ENCODE measurements around the gene KRTAP5-8. TPM values are rescaled to one million over a fixed set of nuclear protein-coding genes. Genes with fewer than 3 reads are reported as not detected.
A peak's percentile ranks its signal among the peaks of the same experiment; 100 is the strongest.

Gene KRTAP5-8
- total RNA-seq, 6 experiments from 2014 or later, result 0.24 TPM; not detected in 5

DNA sequence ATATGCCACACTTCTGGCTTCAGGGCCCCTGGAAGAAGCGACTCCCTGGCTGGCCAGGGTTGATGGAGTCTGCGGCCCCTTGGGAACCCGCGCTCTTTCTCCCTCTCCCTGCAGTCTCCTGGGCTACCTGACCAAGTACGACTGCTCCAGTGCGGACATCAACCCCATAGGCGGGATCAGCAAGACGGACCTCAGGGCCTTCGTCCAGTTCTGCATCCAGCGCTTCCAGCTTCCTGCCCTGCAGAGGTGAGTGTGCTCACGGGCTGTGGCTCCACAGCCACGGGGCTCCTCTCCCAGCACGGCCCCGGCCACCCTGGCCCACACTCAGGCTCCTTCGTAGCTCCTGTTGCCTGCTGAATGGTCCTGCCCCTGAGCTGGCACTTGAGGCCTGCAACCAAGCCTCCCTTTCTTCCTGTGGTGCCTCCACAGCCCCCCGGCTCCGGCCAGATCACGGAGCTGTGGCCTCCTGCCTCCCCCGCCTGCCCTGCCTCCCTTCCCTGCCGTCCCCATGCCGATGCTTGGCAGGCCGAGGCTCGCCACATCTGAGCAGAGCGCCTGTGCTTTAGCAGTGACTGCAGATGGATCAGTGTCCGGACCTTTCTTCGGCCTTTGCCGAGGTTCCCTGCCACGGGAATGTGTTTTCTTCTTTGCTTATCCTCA is 47.0 kb upstream of the KRTAP5-8 start:
- intact Hi-C loops (cut with DNase I), result no loop called here
- H3K36me3 ChIP-seq, result peaks cover 0 to 24% (median 2%) of the 10 kb centered on the region in 4 donors
- no peaks in the 10 kb centered on the region for H3K9me3 ChIP-seq
- H3K27ac ChIP-seq, result no peak overlapping the region
- TF ChIP-seq, protein P1, sequence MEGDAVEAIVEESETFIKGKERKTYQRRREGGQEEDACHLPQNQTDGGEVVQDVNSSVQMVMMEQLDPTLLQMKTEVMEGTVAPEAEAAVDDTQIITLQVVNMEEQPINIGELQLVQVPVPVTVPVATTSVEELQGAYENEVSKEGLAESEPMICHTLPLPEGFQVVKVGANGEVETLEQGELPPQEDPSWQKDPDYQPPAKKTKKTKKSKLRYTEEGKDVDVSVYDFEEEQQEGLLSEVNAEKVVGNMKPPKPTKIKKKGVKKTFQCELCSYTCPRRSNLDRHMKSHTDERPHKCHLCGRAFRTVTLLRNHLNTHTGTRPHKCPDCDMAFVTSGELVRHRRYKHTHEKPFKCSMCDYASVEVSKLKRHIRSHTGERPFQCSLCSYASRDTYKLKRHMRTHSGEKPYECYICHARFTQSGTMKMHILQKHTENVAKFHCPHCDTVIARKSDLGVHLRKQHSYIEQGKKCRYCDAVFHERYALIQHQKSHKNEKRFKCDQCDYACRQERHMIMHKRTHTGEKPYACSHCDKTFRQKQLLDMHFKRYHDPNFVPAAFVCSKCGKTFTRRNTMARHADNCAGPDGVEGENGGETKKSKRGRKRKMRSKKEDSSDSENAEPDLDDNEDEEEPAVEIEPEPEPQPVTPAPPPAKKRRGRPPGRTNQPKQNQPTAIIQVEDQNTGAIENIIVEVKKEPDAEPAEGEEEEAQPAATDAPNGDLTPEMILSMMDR (IDR thresholded peaks at IDR 0.05), result no peak
- TF ChIP-seq POLR2A (IDR thresholded peaks at IDR 0.05), result no peak
- H3K4me1 ChIP-seq, result no peaks in the 10 kb centered on the region
- DNase-seq (peak in 2 of 3 donors; percentile 17 to 46), ATAC-seq (no peak)
- 100% methylated on average over 1 of the region's 28 CpGs for WGBS (ENCODE audit: insufficient coverage, low coverage, low lambda C conversion rate, missing lambda C conversion rate)
- no peaks in the 10 kb centered on the region for H3K27me3 ChIP-seq
- no peak overlapping the region for H3K4me3 ChIP-seq

DNA sequence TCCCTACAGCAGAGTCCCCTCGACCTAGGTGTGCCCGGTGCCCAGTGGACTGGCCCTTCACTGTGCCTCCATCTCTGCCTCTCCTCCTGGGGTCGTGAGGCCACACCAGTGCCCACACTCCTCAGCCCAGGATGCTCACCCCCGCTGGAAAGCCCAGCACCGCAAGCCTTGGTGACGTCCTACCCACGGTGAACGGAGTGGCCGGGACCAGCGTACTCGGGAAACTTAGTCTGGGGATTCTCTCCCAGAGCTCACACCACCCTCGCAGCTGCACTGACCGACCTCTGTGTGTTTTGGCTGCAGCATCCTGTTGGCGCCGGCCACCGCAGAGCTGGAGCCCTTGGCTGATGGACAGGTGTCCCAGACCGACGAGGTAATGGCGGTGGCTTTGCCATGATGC is 46.3 kb upstream of the KRTAP5-8 start:
- no CpG with 5 or more reads among the region's 19 CpGs for WGBS (ENCODE audit: insufficient coverage, low coverage, low lambda C conversion rate, missing lambda C conversion rate)
- Histone ChIP-seq H3K27ac (no peak overlapping the region), H3K4me3 (no peak overlapping the region), H3K27me3 (no peaks in the 10 kb centered on the region), H3K36me3 (peaks cover 0 to 26% (median 5%) of the 10 kb centered on the region in 4 donors), H3K9me3 (no peaks in the 10 kb centered on the region), H3K4me1 (no peaks in the 10 kb centered on the region)
- peak in 2 of 3 donors; percentile 22 to 59 for DNase-seq
- TF ChIP-seq, protein P1 (IDR thresholded peaks at IDR 0.05), result no peak
- TF ChIP-seq POLR2A (IDR thresholded peaks at IDR 0.05), result no peak
- intact Hi-C loops (cut with DNase I), result no loop called here
- peak in 3 of 4 donors; percentile 9 to 49 (median 22) for ATAC-seq

DNA sequence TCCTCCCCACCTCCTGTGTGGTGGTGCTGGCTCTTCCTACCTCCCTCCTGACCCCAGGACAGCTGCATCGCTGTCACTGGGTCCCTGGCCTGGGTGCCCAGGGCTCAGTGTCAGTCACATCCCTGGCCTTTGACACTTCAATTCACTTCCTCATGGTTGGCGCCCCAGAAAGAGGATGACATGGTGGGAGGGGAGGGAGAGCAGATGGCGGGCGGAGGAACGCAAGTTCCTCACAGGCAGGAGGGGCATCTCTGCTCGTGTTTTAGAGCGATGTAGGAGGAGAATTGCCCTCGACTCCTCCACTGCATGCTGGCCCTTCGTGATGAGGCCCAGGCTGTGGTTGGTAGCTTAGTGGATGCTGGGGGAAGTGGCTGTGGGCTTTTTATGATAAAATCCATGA is 45.9 kb upstream of the KRTAP5-8 start:
- Histone ChIP-seq H3K27ac (no peak overlapping the region), H3K4me3 (no peak overlapping the region), H3K9me3 (no peaks in the 10 kb centered on the region), H3K27me3 (no peaks in the 10 kb centered on the region), H3K36me3 (peaks cover 0 to 26% (median 7%) of the 10 kb centered on the region in 4 donors), H3K4me1 (no peaks in the 10 kb centered on the region)
- TF ChIP-seq POLR2A (IDR thresholded peaks at IDR 0.05), result no peak
- DNase-seq, result no peak
- WGBS (ENCODE audit: insufficient coverage, low coverage, low lambda C conversion rate, missing lambda C conversion rate), result 93% methylated on average over 7 of the region's 9 CpGs
- no peak for ATAC-seq
- intact Hi-C loops (cut with DNase I), result no loop called here

DNA sequence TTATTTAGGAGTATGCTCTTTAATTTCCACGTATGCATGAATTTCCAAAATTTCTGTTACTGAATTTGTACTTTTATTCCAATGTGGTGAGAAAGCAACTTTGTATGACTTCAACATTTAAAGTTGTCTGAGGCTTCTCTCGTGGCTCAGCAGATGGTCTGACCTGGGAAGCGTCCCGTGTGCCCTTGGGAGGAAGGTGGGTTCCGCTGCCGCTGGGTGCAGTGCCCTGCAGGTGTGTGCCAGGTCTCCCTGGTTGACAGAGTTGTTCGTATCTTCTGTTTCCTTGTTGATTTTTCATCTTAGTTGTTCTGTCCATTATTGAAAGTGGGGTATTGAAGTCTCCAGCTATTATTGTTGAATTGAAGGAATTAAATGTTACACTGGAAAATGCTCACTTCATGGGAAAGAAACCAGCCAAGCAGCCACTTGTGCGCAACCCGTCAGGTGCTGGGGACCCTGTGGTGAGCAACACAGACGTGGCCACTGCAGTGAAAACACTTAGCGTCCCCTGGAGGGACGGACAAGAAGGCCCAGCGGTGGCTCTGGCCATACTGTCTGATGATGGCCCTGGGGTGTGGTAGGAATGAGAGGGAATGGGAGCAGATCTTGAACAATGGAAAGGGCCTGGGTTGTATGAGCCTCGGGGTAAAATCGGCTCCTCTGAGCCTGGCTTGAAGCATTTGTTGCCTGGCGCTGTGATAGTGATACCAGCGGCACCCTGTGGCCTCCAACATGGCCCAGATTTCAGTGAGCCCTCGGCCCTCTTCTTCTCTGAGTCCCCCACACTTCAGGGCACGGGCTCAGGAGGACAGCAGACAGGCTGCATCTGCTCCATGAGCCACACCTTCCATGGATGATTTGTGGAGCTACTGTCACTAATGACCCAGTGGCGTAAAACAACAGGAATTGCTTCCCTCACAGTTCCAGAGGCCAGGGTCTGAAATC is 42.3 kb upstream of the KRTAP5-8 start:
- no peak overlapping the region for H3K27ac ChIP-seq
- H3K27me3 ChIP-seq, result no peaks in the 10 kb centered on the region
- H3K9me3 ChIP-seq, result no peaks in the 10 kb centered on the region
- intact Hi-C loops (cut with DNase I), result no loop called here
- DNase-seq (peak in 1 of 3 donors; percentile 11), ATAC-seq (no peak)
- WGBS (ENCODE audit: insufficient coverage, low coverage, low lambda C conversion rate, missing lambda C conversion rate), result 86% methylated on average over 15 of the region's 20 CpGs
- H3K4me3 ChIP-seq, result no peak overlapping the region
- peaks cover 0 to 8% (median 2%) of the 10 kb centered on the region in 4 donors for H3K4me1 ChIP-seq
- H3K36me3 ChIP-seq, result peaks cover 0 to 55% (median 11%) of the 10 kb centered on the region in 4 donors
- TF ChIP-seq, protein P1 (IDR thresholded peaks at IDR 0.05), result no peak
- TF ChIP-seq POLR2A (IDR thresholded peaks at IDR 0.05), result no peak

DNA sequence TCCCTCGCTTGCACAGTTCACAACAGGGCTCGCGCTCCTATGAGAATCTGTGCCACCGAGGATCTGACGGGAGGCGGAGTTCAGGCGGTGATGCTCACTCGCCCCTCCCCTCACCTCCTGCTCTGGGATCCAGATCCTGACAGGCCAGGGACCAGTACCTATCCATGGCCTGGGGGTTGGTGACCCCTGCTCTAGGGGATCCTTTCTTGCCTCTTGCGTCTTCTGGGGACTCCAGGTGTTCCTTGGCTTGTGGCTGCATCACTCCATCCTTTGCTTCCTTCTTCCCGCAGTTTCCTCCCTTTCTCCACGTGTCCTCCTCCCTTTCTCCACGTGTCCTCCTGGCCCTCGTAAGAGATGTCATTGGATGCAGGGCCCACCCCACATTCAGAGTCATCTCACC is 41.4 kb upstream of the KRTAP5-8 start:
- ATAC-seq, result no peak
- TF ChIP-seq, protein P1 (IDR thresholded peaks at IDR 0.05), result no peak
- no peak for TF ChIP-seq POLR2A (IDR thresholded peaks at IDR 0.05)
- intact Hi-C loops (cut with DNase I), result no loop called here
- H3K27ac ChIP-seq, result no peak overlapping the region
- no peak for DNase-seq
- H3K27me3 ChIP-seq, result no peaks in the 10 kb centered on the region
- no peaks in the 10 kb centered on the region for H3K9me3 ChIP-seq
- 100% methylated on average over 11 of the region's 13 CpGs for WGBS (ENCODE audit: insufficient coverage, low coverage, low lambda C conversion rate, missing lambda C conversion rate)
- H3K36me3 ChIP-seq, result peaks cover 0 to 56% (median 11%) of the 10 kb centered on the region in 4 donors
- H3K4me1 ChIP-seq, result peaks cover 0 to 12% (median 5%) of the 10 kb centered on the region in 4 donors
- no peak overlapping the region for H3K4me3 ChIP-seq

All from right lobe of liver (tissue), 6 donors.